GM18508 (cell line): ENCODE results near the gene ANKRD63.

ENCODE experiments used
- ATAC-seq: cut with Tn5 transposase; IDR thresholded peaks from one replicate; pipeline ENCODE4 v1.9.1; 2021; ENCODE audit warnings: moderate number of reproducible peaks; ENCODE audit not compliant: insufficient read depth, unreplicated experiment

Gene ANKRD63

GRCh38 chr15:40314723-40315276 lies 31.9 kb upstream of the ANKRD63 start:
- ATAC-seq: no peak

GRCh38 chr15:40313531-40314398 lies 30.9 kb upstream of the ANKRD63 start:
- ATAC-seq: no peak

- ATAC-seq: no peak
Measured at GRCh38 chr15:40312370-40313158, 29.7 kb upstream of the ANKRD63 start.

- ATAC-seq: no peak
Measured at GRCh38 chr15:40310993-40311392, 28.1 kb upstream of the ANKRD63 start.

- ATAC-seq: no peak
Measured at GRCh38 chr15:40310001-40310959, 27.4 kb upstream of the ANKRD63 start.

GRCh38 chr15:40309344-40309862 lies 26.5 kb upstream of the ANKRD63 start:
- ATAC-seq: no peak

GRCh38 chr15:40307421-40308211 lies 24.8 kb upstream of the ANKRD63 start, which contains the start of gene PLCB2:
Gene PLCB2 (minus strand): TSS chr15:40307935. CDS start chr15:40307672, 263 bp downstream.
- no peak for ATAC-seq

GRCh38 chr15:40306908-40307307 lies 24.0 kb upstream of the ANKRD63 start:
- no peak for ATAC-seq

- ATAC-seq: no peak
Measured at GRCh38 chr15:40306371-40306770, 23.5 kb upstream of the ANKRD63 start.

GRCh38 chr15:40305281-40305680 lies 22.4 kb upstream of the ANKRD63 start:
- no peak for ATAC-seq

GRCh38 chr15:40303576-40303975 lies 20.7 kb upstream of the ANKRD63 start:
- no peak for ATAC-seq

GRCh38 chr15:40302981-40303380 lies 20.1 kb upstream of the ANKRD63 start:
- ATAC-seq: no peak

- no peak for ATAC-seq
Measured at GRCh38 chr15:40302288-40302886, 19.5 kb upstream of the ANKRD63 start.

GRCh38 chr15:40301467-40302179 lies 18.8 kb upstream of the ANKRD63 start:
- no peak for ATAC-seq

GRCh38 chr15:40300771-40301170 lies 17.9 kb upstream of the ANKRD63 start:
- no peak for ATAC-seq

GRCh38 chr15:40300367-40300766 lies 17.5 kb upstream of the ANKRD63 start:
- ATAC-seq: no peak

GRCh38 chr15:40298216-40298935 lies 15.5 kb upstream of the ANKRD63 start:
- no peak for ATAC-seq
